Amniotic stem cell (primary cell): ENCODE measurements around the gene ALPG.
"Not testable (repeated sequence)": the region's sequence is repeated elsewhere in the genome, so short reads cannot be mapped to it uniquely, and the experiment has no call there.

Experiments used
- DNase-seq: peaks from one replicate; lab custom pipeline; 2025; lab: John Stamatoyannopoulos, UW

ALPG gene

DNA sequence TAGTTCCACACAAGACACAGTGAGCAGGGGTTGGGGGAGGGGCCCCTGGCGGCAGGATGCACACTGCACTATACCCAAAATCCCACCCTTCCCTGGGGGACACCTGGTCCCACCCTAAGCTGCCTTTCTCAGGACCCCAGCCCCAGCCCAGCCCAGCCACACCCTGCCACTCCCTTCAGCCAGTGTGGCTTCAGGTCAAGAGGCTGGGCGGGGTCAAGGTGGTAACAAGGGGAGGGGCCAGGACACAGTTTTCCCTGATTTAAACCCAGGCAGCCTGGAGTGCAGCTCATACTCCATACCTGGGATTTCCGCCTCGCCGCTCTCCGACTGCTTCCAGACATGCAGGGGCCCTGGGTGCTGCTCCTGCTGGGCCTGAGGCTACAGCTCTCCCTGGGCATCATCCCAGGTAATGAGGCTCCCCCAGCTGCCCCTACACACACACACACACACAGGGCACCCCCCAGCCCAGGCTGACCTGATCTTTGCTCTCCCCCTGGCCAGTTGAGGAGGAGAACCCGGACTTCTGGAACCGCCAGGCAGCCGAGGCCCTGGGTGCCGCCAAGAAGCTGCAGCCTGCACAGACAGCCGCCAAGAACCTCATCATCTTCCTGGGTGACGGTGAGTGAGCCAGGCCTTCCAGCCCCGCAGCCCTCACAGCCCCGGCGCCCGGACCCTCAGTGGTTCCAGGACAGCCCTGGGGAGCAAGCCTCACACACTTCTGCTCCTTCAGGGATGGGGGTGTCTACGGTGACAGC lies at the start of gene ALPG:
TSS of gene ALPG (plus strand) at position 289 of the 755 bp plus-strand sequence. CDS start at position 340, 51 bp downstream.
- no peak for DNase-seq

GRCh38 chr2:232361646-232362045 lies 45.0 kb upstream of the ALPG start:
- DNase-seq, result no peak

- no peak for DNase-seq
Observed at GRCh38 chr2:232362174-232362900, 44.3 kb upstream of the ALPG start.

DNA sequence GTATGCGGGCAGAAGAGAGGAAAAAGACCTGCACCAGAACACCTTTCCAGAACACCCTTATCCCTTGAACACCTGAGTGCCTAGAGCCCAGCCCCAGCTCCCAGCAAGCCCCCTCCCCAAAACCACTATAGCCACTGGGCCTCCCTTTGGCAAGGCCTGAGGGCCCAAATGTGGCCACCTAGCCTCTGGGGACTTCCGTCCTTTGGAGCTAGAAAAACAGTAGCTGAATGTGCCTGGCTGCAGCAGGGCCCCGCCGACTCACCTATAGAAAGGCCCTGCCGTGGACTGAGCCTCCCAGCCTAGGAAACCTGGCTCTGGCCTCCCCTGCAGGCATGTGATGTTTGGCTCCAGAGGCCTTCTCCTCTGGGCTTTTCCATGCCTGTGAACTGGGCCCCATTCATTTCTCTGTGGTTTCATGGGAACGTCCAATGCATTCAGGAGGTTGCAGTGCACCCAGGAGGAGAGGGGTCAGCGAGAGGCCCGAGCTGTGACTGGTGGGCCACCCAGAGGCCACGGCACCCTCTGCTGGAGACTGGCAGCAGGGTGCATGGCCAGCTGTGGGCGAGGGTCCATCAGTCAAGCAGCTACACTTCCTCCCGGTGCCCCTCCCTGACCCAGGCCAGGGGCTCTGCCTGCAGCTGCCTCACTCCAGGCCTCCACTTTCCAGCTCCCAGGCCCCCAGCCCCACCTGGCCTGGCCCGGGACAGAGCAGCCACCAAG lies 43.4 kb upstream of the ALPG start:
- not testable (repeated sequence) for DNase-seq

DNA sequence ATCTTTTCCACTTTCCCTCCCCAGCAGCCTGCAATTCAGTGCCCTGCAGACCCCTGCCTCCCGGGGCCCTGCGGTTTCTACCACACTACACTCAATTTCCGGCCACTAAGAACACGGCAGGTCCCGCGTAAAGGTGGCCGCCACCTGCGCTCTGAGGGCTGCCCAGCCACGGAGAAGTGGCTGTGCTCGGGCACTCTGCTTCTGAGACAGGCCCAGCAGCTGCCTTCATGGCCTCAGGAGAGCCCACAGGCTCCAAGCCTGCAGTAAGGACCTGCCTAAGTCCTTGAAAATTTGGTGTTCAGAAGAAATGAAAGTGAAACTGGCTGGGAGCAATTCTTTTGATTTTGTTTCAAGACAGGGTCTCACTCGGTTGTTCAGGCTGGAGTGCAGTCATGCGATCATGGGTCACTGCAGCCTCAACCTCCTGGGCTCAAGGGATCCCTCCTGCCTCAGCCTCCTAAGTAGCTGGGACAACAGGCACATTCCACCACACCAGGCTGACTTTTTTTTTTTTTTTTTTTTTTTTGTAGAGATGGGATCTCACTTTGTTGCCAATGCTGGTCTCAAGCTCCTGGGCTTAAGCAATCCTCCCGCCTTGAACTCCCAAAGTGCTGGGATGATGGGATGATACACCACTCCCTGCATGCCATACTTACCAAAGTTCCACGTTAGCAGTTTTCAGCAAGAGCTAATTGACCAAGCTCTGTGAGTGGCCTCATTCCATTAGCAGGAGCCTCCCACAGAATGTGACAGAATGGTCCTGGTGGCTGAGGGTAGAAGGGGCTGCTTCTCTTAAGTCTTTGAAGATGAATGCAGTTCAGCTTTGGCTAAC lies 42.6 kb upstream of the ALPG start:
- DNase-seq, result no peak

- not testable (repeated sequence) for DNase-seq
Observed at GRCh38 chr2:232364806-232365594, 41.6 kb upstream of the ALPG start.

GRCh38 chr2:232365621-232366321 lies 40.9 kb upstream of the ALPG start:
- DNase-seq, result no peak

GRCh38 chr2:232366461-232366860 lies 40.2 kb upstream of the ALPG start:
- not testable (repeated sequence) for DNase-seq

- no peak for DNase-seq
Observed at GRCh38 chr2:232367016-232367415, 39.6 kb upstream of the ALPG start.

DNA sequence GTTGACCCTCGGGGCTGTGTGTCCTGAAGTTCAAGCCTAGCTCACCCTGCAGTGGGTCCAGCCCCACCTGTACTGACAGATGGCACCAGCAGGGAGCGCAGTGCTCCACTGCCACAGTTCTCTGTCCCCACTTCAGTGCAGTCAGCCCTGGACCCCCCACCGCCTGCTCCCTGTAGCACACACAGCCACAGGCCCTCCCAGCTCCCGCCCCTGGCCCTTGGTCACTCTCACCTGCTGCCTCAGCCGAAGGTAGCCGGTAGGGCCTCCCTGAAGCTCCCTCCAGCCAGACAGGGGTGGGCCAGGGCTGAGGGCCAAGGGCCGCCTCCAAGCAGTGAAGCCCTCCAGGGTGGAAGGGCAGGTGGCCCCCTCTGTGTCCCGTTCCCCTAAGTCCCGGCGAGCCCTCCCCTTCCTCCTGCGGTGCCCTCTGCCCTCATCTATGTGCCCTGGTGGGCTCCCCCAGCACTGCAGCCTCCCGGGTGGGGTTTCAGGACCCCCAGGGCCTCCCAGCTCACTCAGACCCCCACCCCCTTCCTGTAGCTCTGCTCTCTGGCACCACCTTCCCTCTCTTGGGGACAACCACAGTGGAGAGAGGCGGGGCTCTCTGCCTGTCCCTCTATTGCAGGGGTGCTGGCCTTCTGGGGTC lies 38.9 kb upstream of the ALPG start:
- DNase-seq, result no peak

GRCh38 chr2:232368311-232368731 lies 38.3 kb upstream of the ALPG start:
- DNase-seq, result no peak

DNA sequence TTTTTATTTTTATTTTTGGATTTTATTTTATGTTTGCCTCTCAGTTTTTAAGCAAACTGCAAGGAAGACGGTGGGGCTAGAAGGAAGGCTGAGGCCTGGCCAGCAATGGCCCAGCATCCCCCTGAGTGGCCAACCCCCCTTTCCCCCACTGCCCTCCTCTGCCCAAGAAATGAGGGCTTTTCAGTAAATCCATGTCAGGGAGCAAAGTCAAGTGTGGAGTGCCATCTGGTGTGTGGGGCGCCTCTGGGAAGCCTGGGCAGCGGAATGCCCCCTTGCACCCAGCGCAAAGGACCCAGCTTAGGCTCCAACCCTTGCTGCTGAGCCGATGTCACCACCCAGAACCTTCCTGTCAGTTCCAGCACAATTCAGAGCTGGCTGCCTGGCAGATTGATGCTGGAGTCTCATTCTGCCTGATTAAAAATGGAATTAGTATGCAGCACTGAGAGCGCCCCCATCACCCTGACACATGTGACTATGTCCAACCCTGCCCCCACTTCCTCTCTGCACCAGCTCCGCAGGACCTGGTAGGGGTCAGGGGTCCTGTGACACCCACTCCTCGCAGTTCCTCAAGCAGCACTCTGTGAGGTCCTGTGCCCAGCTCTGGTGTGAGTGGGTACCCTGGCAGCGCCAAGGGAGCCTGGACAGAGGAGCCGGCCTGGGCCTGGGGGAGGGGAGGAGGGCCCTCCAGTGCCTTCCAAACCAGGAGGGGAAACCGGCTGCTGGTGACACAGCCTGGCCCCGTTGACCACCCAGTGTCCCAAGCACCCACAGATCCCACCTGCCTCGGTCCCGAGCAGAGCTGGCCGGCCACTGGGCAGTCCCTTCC lies 37.3 kb upstream of the ALPG start:
- no peak for DNase-seq

DNA sequence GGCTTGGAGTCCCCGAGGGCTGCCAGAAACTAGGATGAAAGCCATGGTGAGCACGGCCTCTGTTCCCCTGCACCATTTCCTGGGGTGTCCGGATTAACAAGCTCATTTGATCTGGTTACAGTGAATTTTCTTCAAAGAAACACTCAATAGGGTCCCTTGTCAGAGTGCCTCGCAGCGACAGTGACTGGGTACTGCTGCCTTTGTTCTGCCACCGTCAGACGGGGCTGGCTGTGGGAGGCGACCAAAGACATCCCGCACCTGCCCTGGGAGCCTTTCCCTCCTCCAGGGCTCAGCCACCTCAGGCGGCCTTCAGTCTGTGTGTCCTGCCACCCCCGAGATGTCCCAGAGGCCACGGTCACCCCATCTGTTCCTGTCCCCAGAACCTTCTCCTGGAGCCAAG lies 36.6 kb upstream of the ALPG start:
- not testable (repeated sequence) for DNase-seq

GRCh38 chr2:232372231-232373208 lies 34.1 kb upstream of the ALPG start:
- DNase-seq, result no peak

- no peak for DNase-seq
Observed at GRCh38 chr2:232374356-232374755, 32.3 kb upstream of the ALPG start.

DNA sequence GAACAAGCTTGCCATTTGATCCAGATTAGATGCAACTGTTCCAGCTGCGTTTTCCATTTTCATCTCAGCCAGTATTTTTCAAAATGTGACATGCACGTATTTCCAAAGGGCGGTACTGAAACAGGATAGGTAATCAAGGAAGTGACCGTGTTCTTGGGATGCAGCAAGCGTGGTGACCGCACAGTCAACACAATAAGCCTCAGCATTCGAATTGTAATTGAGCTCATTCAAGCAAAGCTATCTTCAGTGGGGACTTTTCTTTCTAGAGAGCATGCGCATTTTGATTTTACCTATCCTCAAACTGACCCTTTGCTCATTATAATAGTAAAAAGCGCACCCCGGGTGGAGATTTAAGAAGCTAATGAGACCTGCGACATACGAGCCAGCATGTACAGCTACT lies 31.5 kb upstream of the ALPG start:
- DNase-seq, result no peak

DNA sequence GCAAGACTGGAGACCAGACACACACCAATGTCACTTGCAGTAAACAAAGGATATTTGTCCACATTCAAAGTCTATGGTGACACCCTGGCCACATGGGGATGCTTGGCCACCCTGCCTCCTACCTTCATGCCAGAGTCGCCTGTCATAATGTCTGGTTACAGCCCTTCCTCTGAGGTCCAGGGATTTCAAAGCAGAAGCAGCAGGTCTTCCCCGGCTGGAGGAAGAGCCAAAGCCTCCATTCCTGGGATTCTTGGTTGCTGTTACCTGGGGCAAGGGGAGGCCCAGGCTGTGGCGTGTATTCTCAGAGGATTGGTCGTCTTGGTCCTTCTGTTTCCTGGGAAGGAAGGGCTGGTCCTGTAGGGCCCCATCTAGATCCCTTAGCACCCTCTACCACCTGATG lies 30.4 kb upstream of the ALPG start:
- DNase-seq, result no peak

- no peak for DNase-seq
Observed at GRCh38 chr2:232376713-232377112, 29.9 kb upstream of the ALPG start.
